Ishikawa (cell line): ENCODE results near the gene LAMA3.

ENCODE experiments used
- EGR1 ChIP-seq: IDR thresholded peaks from 2 replicates; pipeline ENCODE4 v1.6.1; 2012
- EP300 ChIP-seq: IDR thresholded peaks from 2 replicates; pipeline ENCODE4 v1.6.1; 2012; ENCODE audit warnings: borderline replicate concordance
- FOXM1 ChIP-seq: IDR thresholded peaks from 2 replicates; pipeline ENCODE4 v1.6.1; 2012; ENCODE audit warnings: low read depth, borderline replicate concordance
- NFIC ChIP-seq: IDR thresholded peaks from 2 replicates; pipeline ENCODE4 v1.6.1; 2012
- TAF1 ChIP-seq: IDR thresholded peaks from 2 replicates; pipeline ENCODE4 v1.6.1; 2012; ENCODE audit warnings: low read depth, mild to moderate bottlenecking
- YY1 ChIP-seq: IDR thresholded peaks from 2 replicates; pipeline ENCODE4 v1.6.1; 2012; ENCODE audit warnings: low read depth

- TF ChIP-seq FOXM1: peak; percentile 55; the same call in 1 of the 2 replicates
- peak; percentile 73 for TF ChIP-seq EGR1
- peak; percentile 81 for TF ChIP-seq NFIC
- TF ChIP-seq EP300: peak; percentile 93
- peak; percentile 64 for TF ChIP-seq YY1
- no peak; the same call in 1 of the 2 replicates for TF ChIP-seq TAF1
These were observed 183.7 kb downstream of the LAMA3 start for GRCh38 chr18:23872701-23873550.
